GM12878 (cell line): ENCODE measurements around the gene PCBP1. TPM values are rescaled to one million over a fixed set of nuclear protein-coding genes. Genes with fewer than 3 reads are reported as not detected.

Experiments used
- ATF7 ChIP-seq: fragments of 450-650 bp; IDR thresholded peaks from 2 replicates; pipeline ENCODE4 v1.6.1; 2016; ENCODE audit warnings: low read depth, mild to moderate bottlenecking
- DPF2 ChIP-seq: fragments of 450-650 bp; IDR thresholded peaks from 2 replicates; pipeline ENCODE4 v1.6.1; 2017; ENCODE audit warnings: mild to moderate bottlenecking
- ESRRA ChIP-seq: IDR thresholded peaks from 2 replicates; pipeline ENCODE4 v1.6.1; 2012; ENCODE audit warnings: mild to moderate bottlenecking, low read length, improper control_type of control experiment
- FOXK2 ChIP-seq: fragments of 450-650 bp; IDR thresholded peaks from 2 replicates; pipeline ENCODE4 v1.6.1; 2017; ENCODE audit warnings: mild to moderate bottlenecking, moderate library complexity
- HDAC2 ChIP-seq: fragments of 200-600 bp; sonication (generic); IDR thresholded peaks from 2 replicates; pipeline ENCODE4 v1.6.1; 2017
- JUNB ChIP-seq: IDR thresholded peaks from 2 replicates; pipeline ENCODE4 v1.6.1; 2016; ENCODE audit warnings: antibody characterized with exemption, mild to moderate bottlenecking
- JUND ChIP-seq: IDR thresholded peaks from 2 replicates; pipeline ENCODE4 v1.6.1; 2012; ENCODE audit warnings: low read depth, mild to moderate bottlenecking, low read length, improper control_type of control experiment, moderate library complexity
- MEF2A ChIP-seq: IDR thresholded peaks from 2 replicates; pipeline ENCODE4 v1.6.1; 2011; ENCODE audit warnings: low read depth, mild to moderate bottlenecking, low read length, moderate library complexity; ENCODE audit not compliant: insufficient read depth
- MTA2 ChIP-seq: fragments of 450-650 bp; IDR thresholded peaks from 2 replicates; pipeline ENCODE4 v1.6.1; 2016; ENCODE audit warnings: low read depth, mild to moderate bottlenecking, moderate library complexity
- MXI1 ChIP-seq: fragments of 150-350 bp; IDR thresholded peaks from 2 replicates; pipeline ENCODE4 v1.6.1; 2011; ENCODE audit warnings: low read depth, mild to moderate bottlenecking, inconsistent platforms, low read length, improper control_type of control experiment
- NBN ChIP-seq: fragments of 450-650 bp; IDR thresholded peaks from 2 replicates; pipeline ENCODE4 v1.6.1; 2016
- NFIC ChIP-seq: IDR thresholded peaks from 2 replicates; pipeline ENCODE4 v1.6.1; 2012; ENCODE audit warnings: low read depth, mild to moderate bottlenecking, inconsistent platforms, low read length, moderate library complexity
- NR2F1 ChIP-seq: fragments of 450-650 bp; conservative IDR thresholded peaks from 2 replicates; pipeline ENCODE4 v1.6.1; 2017; ENCODE audit warnings: mild to moderate bottlenecking
- POLR2AphosphoS5 ChIP-seq: IDR thresholded peaks from 2 replicates; pipeline ENCODE4 v1.6.1; 2011; ENCODE audit warnings: mild to moderate bottlenecking, low read length, inconsistent platforms
- RELA ChIP-seq: fragments of 450-650 bp; IDR thresholded peaks from 2 replicates; pipeline ENCODE4 v1.8.0; 2014; ENCODE audit warnings: borderline replicate concordance; ENCODE audit not compliant: partially characterized antibody
- TBL1XR1 ChIP-seq: IDR thresholded peaks from 2 replicates; pipeline ENCODE4 v1.6.1; 2012; ENCODE audit warnings: low read depth, low read length, improper control_type of control experiment
- polyA plus RNA-seq, 11 experiments: library from polyadenylated mRNA; depleted of rRNA in 4 of 11; unstranded in 6 of 11; stranded (reverse) in 5 of 11; fragments of >200 nt; fragmentation: Nextera tagmentation in 4 of 11; fragmentation: Illumina TruSeq in 1 of 11; extraction: Ambion mirVana in 4 of 11; extraction: Trizol in 1 of 11; gene quantifications; 1 replicate in 1 of 11; 2 replicates in 10 of 11; pipeline versions ENCODE4 v1.2.1 to v1.2.3, GENCODE V29; 2011 to 2016; ENCODE audit warnings: inconsistent platforms in 2 of 11, missing spikeins in 2 of 11, low read depth in 1 of 11
- total RNA-seq, 4 experiments: library from RNA; depleted of rRNA in 3 of 4; stranded (reverse); fragments of >200 nt in 3 of 4; fragmentation: Illumina TruSeq in 1 of 4; extraction: Trizol in 1 of 4; gene quantifications; 2 replicates each; pipeline versions ENCODE4 v1.2.1 to v1.2.3, GENCODE V29; 2013 to 2021
- TF ChIP-seq, protein P1 (sequence below): fragments of 450-650 bp; IDR thresholded peaks from 2 replicates; pipeline ENCODE4 v1.6.1; 2017; ENCODE audit warnings: mild to moderate bottlenecking, moderate library complexity
- TF ChIP-seq, protein P2 (sequence below): fragments of 450-650 bp; IDR thresholded peaks from 2 replicates; pipeline ENCODE4 v1.6.1; 2016; ENCODE audit warnings: mild to moderate bottlenecking
- TF ChIP-seq, protein P3 (sequence below): fragments of 450-650 bp; IDR thresholded peaks from 2 replicates; pipeline ENCODE4 v1.6.1; 2017; ENCODE audit warnings: mild to moderate bottlenecking, low read depth, inconsistent platforms; ENCODE audit not compliant: poor library complexity, severe bottlenecking
- TF ChIP-seq, protein P4 (sequence below): IDR thresholded peaks from 2 replicates; pipeline ENCODE4 v1.6.1; 2012; ENCODE audit warnings: low read length, inconsistent platforms
- TF ChIP-seq, protein P5 (sequence below): IDR thresholded peaks from 2 replicates; pipeline ENCODE4 v1.6.1; 2012; ENCODE audit warnings: low read depth, low read length, improper control_type of control experiment
- TF ChIP-seq, protein P6 (sequence below): fragments of 450-650 bp; IDR thresholded peaks from 2 replicates; pipeline ENCODE4 v1.6.1; 2017; ENCODE audit warnings: low read depth, mild to moderate bottlenecking, moderate library complexity

The PCBP1 gene
- total and polyA plus RNA-seq, 10 of the 15 experiments (the other 5 are each of a cell fraction or from before 2014, with no cell fraction given), result 24.4 to 494 (median 130) TPM

DNA sequence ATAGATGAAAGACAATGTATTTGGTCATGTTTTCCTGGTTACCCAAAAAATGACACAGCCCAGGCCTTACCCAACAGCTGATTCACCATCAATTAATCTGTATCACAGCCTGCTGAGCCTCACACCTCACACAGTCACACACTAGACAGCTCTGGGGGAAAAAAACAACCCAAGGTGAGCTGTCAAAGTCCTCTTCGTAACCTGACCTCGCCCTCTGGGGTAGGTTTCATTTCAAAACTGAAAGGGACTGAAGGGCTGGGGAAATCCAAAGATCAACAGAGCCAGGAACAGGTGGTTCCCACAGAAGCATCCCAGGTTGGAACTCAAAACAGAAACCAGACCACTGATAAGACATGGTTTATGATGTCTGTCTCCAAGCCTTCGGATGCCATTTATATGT lies 18.2 kb upstream of the PCBP1 start (continued):
- TF ChIP-seq, protein P1, sequence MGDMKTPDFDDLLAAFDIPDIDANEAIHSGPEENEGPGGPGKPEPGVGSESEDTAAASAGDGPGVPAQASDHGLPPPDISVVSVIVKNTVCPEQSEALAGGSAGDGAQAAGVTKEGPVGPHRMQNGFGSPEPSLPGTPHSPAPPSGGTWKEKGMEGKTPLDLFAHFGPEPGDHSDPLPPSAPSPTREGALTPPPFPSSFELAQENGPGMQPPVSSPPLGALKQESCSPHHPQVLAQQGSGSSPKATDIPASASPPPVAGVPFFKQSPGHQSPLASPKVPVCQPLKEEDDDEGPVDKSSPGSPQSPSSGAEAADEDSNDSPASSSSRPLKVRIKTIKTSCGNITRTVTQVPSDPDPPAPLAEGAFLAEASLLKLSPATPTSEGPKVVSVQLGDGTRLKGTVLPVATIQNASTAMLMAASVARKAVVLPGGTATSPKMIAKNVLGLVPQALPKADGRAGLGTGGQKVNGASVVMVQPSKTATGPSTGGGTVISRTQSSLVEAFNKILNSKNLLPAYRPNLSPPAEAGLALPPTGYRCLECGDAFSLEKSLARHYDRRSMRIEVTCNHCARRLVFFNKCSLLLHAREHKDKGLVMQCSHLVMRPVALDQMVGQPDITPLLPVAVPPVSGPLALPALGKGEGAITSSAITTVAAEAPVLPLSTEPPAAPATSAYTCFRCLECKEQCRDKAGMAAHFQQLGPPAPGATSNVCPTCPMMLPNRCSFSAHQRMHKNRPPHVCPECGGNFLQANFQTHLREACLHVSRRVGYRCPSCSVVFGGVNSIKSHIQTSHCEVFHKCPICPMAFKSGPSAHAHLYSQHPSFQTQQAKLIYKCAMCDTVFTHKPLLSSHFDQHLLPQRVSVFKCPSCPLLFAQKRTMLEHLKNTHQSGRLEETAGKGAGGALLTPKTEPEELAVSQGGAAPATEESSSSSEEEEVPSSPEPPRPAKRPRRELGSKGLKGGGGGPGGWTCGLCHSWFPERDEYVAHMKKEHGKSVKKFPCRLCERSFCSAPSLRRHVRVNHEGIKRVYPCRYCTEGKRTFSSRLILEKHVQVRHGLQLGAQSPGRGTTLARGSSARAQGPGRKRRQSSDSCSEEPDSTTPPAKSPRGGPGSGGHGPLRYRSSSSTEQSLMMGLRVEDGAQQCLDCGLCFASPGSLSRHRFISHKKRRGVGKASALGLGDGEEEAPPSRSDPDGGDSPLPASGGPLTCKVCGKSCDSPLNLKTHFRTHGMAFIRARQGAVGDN, result peak; percentile 81
- TF ChIP-seq, protein P2, sequence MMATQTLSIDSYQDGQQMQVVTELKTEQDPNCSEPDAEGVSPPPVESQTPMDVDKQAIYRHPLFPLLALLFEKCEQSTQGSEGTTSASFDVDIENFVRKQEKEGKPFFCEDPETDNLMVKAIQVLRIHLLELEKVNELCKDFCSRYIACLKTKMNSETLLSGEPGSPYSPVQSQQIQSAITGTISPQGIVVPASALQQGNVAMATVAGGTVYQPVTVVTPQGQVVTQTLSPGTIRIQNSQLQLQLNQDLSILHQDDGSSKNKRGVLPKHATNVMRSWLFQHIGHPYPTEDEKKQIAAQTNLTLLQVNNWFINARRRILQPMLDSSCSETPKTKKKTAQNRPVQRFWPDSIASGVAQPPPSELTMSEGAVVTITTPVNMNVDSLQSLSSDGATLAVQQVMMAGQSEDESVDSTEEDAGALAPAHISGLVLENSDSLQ, result peak; percentile 63
- TF ChIP-seq, protein P3, sequence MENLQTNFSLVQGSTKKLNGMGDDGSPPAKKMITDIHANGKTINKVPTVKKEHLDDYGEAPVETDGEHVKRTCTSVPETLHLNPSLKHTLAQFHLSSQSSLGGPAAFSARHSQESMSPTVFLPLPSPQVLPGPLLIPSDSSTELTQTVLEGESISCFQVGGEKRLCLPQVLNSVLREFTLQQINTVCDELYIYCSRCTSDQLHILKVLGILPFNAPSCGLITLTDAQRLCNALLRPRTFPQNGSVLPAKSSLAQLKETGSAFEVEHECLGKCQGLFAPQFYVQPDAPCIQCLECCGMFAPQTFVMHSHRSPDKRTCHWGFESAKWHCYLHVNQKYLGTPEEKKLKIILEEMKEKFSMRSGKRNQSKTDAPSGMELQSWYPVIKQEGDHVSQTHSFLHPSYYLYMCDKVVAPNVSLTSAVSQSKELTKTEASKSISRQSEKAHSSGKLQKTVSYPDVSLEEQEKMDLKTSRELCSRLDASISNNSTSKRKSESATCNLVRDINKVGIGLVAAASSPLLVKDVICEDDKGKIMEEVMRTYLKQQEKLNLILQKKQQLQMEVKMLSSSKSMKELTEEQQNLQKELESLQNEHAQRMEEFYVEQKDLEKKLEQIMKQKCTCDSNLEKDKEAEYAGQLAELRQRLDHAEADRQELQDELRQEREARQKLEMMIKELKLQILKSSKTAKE, result peak; percentile 76
- TF ChIP-seq NBN, result peak; percentile 58; the same call in 1 of the 2 replicates
- peak; percentile 62 for TF ChIP-seq JUNB
- TF ChIP-seq, protein P4, sequence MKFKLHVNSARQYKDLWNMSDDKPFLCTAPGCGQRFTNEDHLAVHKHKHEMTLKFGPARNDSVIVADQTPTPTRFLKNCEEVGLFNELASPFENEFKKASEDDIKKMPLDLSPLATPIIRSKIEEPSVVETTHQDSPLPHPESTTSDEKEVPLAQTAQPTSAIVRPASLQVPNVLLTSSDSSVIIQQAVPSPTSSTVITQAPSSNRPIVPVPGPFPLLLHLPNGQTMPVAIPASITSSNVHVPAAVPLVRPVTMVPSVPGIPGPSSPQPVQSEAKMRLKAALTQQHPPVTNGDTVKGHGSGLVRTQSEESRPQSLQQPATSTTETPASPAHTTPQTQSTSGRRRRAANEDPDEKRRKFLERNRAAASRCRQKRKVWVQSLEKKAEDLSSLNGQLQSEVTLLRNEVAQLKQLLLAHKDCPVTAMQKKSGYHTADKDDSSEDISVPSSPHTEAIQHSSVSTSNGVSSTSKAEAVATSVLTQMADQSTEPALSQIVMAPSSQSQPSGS, result 0 out of 2 replicates have a peak, but pooled peaks have one; percentile 21
- peak; percentile 58; the same call in 1 of the 2 replicates for TF ChIP-seq JUND
- TF ChIP-seq TBL1XR1, result no peak; the same call in 1 of the 2 replicates
- peak; percentile 41; the same call in 1 of the 2 replicates for TF ChIP-seq MXI1
- 0 out of 2 replicates have a peak, but pooled peaks have one; percentile 13 for TF ChIP-seq MEF2A
- TF ChIP-seq HDAC2, result no peak
- TF ChIP-seq, protein P5, sequence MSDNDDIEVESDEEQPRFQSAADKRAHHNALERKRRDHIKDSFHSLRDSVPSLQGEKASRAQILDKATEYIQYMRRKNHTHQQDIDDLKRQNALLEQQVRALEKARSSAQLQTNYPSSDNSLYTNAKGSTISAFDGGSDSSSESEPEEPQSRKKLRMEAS, result peak; percentile 51; the same call in 1 of the 2 replicates
- TF ChIP-seq RELA, result peak; percentile 57
- peak; percentile 40 for TF ChIP-seq NFIC
- TF ChIP-seq, protein P6, sequence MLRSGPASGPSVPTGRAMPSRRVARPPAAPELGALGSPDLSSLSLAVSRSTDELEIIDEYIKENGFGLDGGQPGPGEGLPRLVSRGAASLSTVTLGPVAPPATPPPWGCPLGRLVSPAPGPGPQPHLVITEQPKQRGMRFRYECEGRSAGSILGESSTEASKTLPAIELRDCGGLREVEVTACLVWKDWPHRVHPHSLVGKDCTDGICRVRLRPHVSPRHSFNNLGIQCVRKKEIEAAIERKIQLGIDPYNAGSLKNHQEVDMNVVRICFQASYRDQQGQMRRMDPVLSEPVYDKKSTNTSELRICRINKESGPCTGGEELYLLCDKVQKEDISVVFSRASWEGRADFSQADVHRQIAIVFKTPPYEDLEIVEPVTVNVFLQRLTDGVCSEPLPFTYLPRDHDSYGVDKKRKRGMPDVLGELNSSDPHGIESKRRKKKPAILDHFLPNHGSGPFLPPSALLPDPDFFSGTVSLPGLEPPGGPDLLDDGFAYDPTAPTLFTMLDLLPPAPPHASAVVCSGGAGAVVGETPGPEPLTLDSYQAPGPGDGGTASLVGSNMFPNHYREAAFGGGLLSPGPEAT, result peak; percentile 95
- 0 out of 2 replicates have a peak, but pooled peaks have one; percentile 57 for TF ChIP-seq DPF2
- TF ChIP-seq POLR2AphosphoS5, result peak; percentile 50
- TF ChIP-seq ATF7, result peak; percentile 73
- peak; percentile 95 for TF ChIP-seq NR2F1
- peak; percentile 53 for TF ChIP-seq MTA2
- peak; percentile 77; the same call in 1 of the 2 replicates for TF ChIP-seq ESRRA
- TF ChIP-seq FOXK2, result no peak
